ENCODE measurements around the gene CASQ1.

Gene CASQ1

GRCh38 chr1:160221089-160221488 is 30.7 kb downstream of the CASQ1 start:
- in situ Hi-C loops (cut with HindIII; ENCODE audit: low sequenced_read_pairs) = no loop called here

DNA sequence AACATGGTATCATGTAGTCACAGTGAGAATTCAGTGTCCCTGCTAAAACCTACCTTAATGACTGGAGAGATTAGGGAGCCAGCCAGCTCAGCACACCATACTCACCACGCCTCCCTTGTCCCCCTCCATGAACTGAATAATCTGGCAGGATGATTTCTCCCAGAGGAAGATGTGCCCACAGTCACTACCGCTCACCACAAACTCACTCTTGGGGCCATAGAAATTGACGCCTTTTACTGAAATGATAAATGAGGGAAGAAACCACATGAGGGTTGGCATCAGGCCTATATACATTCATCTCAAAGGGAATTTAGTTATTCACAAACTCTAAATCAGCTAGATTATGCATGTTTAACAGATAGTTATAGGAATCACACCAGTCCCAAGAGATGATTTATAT is 32.2 kb downstream of the CASQ1 start:
- in situ Hi-C loops (cut with HindIII; ENCODE audit: low sequenced_read_pairs) = no loop called here

DNA sequence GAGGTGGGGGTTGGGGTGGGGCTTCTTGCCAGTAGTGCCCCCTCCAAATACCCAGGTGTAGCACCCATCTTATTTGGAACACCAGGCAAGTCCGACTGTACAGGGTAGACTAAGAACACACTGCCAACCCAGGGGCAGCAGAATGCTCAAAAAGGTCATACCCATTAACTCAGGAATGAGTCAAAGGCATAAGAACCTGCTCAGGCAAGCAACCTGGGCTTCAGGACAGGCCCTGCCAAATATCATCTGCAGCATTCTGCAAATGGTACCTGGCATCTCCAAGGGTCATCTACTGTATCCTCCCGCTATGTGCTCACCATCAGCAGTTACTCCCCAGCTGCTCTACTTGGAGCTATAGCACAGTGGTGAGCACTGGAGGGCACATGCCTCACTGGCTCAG is 34.2 kb downstream of the CASQ1 start:
- in situ Hi-C loops (cut with HindIII; ENCODE audit: low sequenced_read_pairs) = no loop called here

GRCh38 chr1:160225345-160225744 is 35.0 kb downstream of the CASQ1 start:
- in situ Hi-C loops (cut with HindIII; ENCODE audit: low sequenced_read_pairs) = no loop called here

DNA sequence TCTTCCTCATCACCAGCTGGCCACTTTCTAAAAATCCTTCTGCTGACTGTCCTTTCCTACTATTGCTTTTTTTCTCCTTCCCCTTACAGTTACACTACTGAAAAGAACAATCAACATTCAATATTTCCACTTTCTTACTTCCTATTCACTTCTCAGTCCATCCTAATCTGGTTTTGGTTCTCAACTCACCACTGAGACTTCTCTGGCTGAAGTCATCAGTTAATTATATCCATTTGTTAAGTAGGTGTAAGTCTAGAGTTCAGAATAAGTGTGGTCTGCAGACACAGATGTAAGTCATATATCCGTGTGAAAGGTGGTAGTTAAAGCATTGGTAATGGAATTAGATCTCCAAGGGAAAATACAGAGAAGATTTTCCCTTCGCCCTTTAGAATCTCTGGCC is 36.2 kb downstream of the CASQ1 start:
- in situ Hi-C loops (cut with HindIII; ENCODE audit: low sequenced_read_pairs) = no loop called here

GRCh38 chr1:160227034-160227433 is 36.7 kb downstream of the CASQ1 start:
- in situ Hi-C loops (cut with HindIII; ENCODE audit: low sequenced_read_pairs) = no loop called here

- in situ Hi-C loops (cut with HindIII; ENCODE audit: low sequenced_read_pairs) = no loop called here
Measured at GRCh38 chr1:160227561-160227960, 37.2 kb downstream of the CASQ1 start.

DNA sequence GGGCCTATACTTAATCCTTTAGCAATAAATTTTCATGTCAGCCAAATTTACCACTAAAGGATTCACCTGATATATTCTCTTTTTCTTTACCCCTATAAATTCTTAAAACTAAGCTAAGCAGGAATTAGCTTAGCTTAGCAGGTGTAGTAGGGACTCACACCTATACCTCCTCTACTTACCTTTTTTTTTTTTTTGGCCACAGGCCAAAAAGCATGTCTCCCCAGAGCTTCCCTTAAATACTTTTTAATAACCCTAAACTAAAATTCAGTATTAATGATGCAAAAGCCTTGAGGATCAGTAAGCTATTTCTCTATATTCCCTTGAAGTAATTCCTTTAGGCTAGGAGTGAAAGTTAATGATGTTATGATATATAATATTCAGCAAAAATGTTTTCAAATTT is 38.1 kb downstream of the CASQ1 start:
- in situ Hi-C loops (cut with HindIII; ENCODE audit: low sequenced_read_pairs) = no loop called here

GRCh38 chr1:160232911-160233310 is 42.5 kb downstream of the CASQ1 start:
- in situ Hi-C loops (cut with HindIII; ENCODE audit: low sequenced_read_pairs) = no loop called here

DNA sequence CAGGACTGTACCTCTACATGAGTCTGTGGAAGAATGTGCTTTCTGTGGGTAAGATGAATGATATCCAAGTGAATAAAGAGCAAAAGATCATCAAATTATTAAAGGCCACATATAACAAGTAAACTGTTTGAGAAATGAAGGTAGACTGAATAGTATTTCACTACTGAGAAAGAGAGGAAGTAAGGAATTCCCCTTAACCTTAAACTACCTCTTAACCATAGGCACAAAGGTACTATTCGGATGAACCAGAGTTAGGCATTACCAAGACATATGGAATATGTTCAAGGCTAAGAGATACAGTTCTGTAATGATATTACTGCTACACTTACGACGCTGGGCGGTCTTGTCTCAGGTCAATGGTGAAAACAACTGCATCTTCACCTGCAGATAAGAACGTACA is 46.4 kb downstream of the CASQ1 start:
- in situ Hi-C loops (cut with HindIII; ENCODE audit: low sequenced_read_pairs) = no loop called here

GRCh38 chr1:160237558-160237957 is 47.2 kb downstream of the CASQ1 start:
- in situ Hi-C loops (cut with HindIII; ENCODE audit: low sequenced_read_pairs) = no loop called here

GRCh38 chr1:160238408-160238807 is 48.0 kb downstream of the CASQ1 start:
- in situ Hi-C loops (cut with HindIII; ENCODE audit: low sequenced_read_pairs) = no loop called here

- in situ Hi-C loops (cut with HindIII; ENCODE audit: low sequenced_read_pairs) = no loop called here
Measured at GRCh38 chr1:160239582-160240299, 49.4 kb downstream of the CASQ1 start.

DNA sequence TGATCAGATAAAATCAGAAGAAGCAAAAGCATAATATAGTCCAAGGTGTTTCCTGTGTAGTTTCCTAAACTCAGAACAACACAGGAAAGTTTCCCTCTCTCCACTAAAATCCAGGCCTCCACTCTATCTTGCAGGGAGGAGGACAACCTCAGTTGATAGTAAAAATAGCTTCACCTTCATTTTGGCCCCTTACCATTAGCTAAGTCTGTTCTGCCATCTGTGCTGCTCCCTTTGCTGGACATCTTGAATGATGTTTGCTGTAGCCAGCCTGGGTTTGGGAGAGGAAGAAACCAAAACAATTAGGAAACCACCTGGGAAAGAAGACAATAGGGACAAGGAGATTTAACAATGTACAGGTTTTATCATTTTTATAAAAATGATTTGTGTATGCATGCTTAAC is 53.4 kb downstream of the CASQ1 start:
- in situ Hi-C loops (cut with HindIII; ENCODE audit: low sequenced_read_pairs) = no loop called here

DNA sequence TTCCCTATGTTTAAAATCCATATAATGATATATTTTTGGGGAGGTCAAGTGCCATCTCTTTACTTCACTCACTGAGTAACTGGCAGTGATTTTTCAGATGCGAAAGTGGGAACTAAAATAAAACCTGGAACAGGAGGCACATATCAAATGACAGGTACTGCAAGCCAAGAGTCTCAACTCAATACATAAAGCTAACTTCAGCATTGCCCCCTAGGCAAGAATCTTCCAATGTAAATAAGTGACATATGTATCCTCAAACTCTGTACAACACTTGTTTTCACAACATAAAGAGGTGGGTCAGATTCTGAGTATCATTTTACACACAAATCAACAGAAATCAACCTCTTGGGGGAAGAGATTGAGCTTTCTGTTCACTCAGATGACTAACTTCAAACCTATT is 53.8 kb downstream of the CASQ1 start:
- in situ Hi-C loops (cut with HindIII; ENCODE audit: low sequenced_read_pairs) = no loop called here

DNA sequence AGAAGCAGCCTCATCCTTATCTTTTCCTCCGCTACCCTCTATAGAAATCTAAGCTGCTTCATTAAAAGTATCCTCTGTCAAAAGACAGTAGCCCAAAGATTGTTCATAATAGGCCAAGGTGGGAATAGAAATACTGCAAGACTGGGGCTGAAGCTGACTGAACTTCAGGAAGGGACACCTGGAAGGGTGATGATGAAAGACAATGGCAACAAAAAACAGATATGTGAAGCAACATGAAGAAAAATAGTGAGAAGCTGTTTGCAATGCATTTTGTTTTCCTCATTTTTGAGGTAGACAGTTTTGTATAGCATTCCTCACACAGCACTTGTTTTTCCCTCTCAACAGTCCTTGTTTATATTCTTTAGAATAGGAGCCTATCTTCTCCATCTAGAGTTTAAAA is 55.1 kb downstream of the CASQ1 start:
- in situ Hi-C loops (cut with HindIII; ENCODE audit: low sequenced_read_pairs) = no loop called here

GRCh38 chr1:160247053-160247452 is 56.7 kb downstream of the CASQ1 start:
- in situ Hi-C loops (cut with HindIII; ENCODE audit: low sequenced_read_pairs) = no loop called here

GRCh38 chr1:160251011-160251410 is 60.6 kb downstream of the CASQ1 start:
- in situ Hi-C loops (cut with HindIII; ENCODE audit: low sequenced_read_pairs) = no loop called here

All from DLD1 (cell line).